ENCODE measurements around the gene ZIC1. TPM values are rescaled to one million over a fixed set of nuclear protein-coding genes. Genes with fewer than 3 reads are reported as not detected.

Gene ZIC1
- total and polyA plus RNA-seq, 2 of the 4 experiments (the other 2 are of a cell fraction) = not detected

DNA sequence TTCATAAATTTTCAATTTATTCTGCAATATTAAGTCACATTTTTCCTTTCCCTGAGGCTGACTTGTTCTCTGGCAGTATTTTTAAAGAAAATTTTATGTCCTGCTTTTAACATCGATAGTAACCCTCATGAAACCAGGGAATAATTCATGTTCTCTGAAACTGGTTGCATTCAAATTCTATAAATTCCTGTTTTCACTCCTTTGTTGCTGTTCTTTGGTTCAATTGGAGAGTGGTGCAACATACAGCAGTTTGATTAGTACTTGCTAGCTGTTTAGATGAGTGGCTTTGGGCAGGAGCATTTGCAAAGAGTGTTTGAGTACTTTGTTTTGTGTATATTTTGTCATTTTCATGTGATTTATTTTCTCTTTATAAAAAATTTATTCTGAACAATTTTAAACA, 19.2 kb downstream of the ZIC1 start:
- H4K20me1 ChIP-seq (ENCODE audit: insufficient read depth, low read length) = no peaks in the 10 kb centered on the region
- peaks cover 20% of the 10 kb centered on the region for H3K27me3 ChIP-seq (ENCODE audit: control insufficient read depth, insufficient read depth, low read length)
- H3K4ac ChIP-seq (ENCODE audit: low read depth, low read length) = no peak overlapping the region
- H2AFZ ChIP-seq (replicated peaks; ENCODE audit: low read length, poor library complexity) = no peak overlapping the region
- no peak overlapping the region for H2AK9ac ChIP-seq (replicated peaks; ENCODE audit: low read depth, low read length, poor library complexity)
- no CpG with 5 or more reads among the region's 1 CpG for WGBS, 2 experiments (ENCODE audit: extremely low coverage in 2 of 2, insufficient read length in 1 of 2)
- no TSS peak for BruUV-seq (replicated peaks)
- H2BK5ac ChIP-seq (ENCODE audit: low read depth, low read length, poor library complexity, severe bottlenecking) = no peak overlapping the region
- H2BK20ac ChIP-seq (ENCODE audit: low read depth, low read length) = no peak overlapping the region
- no peak overlapping the region for H3K4me3 ChIP-seq (ENCODE audit: insufficient read depth, low read depth, low read length)
- in situ Hi-C loops (cut with MboI; ENCODE audit: low sequenced_read_pairs) = no loop called here
- POLR2A ChIA-PET (ENCODE audit: unreplicated experiment) = no interaction called here
- dilution Hi-C loops (cut with HindIII; ENCODE audit: low sequenced_read_pairs, unreplicated experiment) = no loop called here
- H2BK120ac ChIP-seq (ENCODE audit: low read depth, low read length) = no peak overlapping the region
- ATAC-seq (ENCODE audit: low read depth) = no peak
- DNase-seq = no peak
- no peaks in the 10 kb centered on the region for H3K4me1 ChIP-seq (ENCODE audit: control insufficient read depth, insufficient read depth, low read length)
- H2BK15ac ChIP-seq (ENCODE audit: low read depth, low read length) = no peak overlapping the region
- no peak overlapping the region for H3K14ac ChIP-seq (replicated peaks; ENCODE audit: low read depth, low read length)
- no peak overlapping the region for H3K23ac ChIP-seq (ENCODE audit: low read depth, low read length)
- H3K56ac ChIP-seq (ENCODE audit: extremely low read depth, insufficient read depth, low read length) = no peak overlapping the region
- no peaks in the 10 kb centered on the region for H3K9me1 ChIP-seq (ENCODE audit: insufficient read depth, low read length)
- no peaks in the 10 kb centered on the region for H3K36me3 ChIP-seq (ENCODE audit: control insufficient read depth, insufficient read depth, low read length)
- no peak overlapping the region for H3K27ac ChIP-seq (ENCODE audit: insufficient read depth, low read length)
- H3K9ac ChIP-seq (ENCODE audit: low read depth, low read length) = no peak overlapping the region
- H3K9me3 ChIP-seq (ENCODE audit: control insufficient read depth, insufficient read depth, low read length) = peaks cover 5% of the 10 kb centered on the region
- CTCF ChIA-PET = interaction anchor here (0.7 kb wide), 1 partner anchor 8 kb away, joined by 3 read pairs; no protein-coding TSS in a partner anchor
- no peak overlapping the region for H4K8ac ChIP-seq (ENCODE audit: low read depth in 2 of 2, low read length in 2 of 2)
- H2AK5ac ChIP-seq (ENCODE audit: low read depth, low read length) = no peak overlapping the region
- H3K4me2 ChIP-seq (ENCODE audit: low read depth, low read length) = no peak overlapping the region
- no peak overlapping the region for H4K91ac ChIP-seq (ENCODE audit: insufficient read depth, low read depth, low read length)
- H4K5ac ChIP-seq (ENCODE audit: low read depth, low read length) = no peak overlapping the region
- intact Hi-C loops (cut with micrococcal nuclease) = no loop called here
- TF ChIP-seq, protein P1, sequence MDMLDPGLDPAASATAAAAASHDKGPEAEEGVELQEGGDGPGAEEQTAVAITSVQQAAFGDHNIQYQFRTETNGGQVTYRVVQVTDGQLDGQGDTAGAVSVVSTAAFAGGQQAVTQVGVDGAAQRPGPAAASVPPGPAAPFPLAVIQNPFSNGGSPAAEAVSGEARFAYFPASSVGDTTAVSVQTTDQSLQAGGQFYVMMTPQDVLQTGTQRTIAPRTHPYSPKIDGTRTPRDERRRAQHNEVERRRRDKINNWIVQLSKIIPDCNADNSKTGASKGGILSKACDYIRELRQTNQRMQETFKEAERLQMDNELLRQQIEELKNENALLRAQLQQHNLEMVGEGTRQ (IDR thresholded peaks at IDR 0.05; ENCODE audit: low read depth, low read length) = no peak
- TF ChIP-seq BHLHE40 (IDR thresholded peaks at IDR 0.05; ENCODE audit: low read depth, low read length) = no peak
- no peak for TF ChIP-seq RAD21 (IDR thresholded peaks at IDR 0.05; ENCODE audit: low read length)
- no peak for TF ChIP-seq POLR2A (IDR thresholded peaks at IDR 0.05; ENCODE audit: low read depth, low read length)
- no peak for TF ChIP-seq NFE2L2 (IDR thresholded peaks at IDR 0.05; ENCODE audit: low read depth, low read length)
- TF ChIP-seq MXI1 (IDR thresholded peaks at IDR 0.05; ENCODE audit: borderline replicate concordance, low read depth, low read length) = no peak
- TF ChIP-seq RCOR1 (IDR thresholded peaks at IDR 0.05; ENCODE audit: insufficient replicate concordance, low read length) = no peak
- TF ChIP-seq, protein P2, sequence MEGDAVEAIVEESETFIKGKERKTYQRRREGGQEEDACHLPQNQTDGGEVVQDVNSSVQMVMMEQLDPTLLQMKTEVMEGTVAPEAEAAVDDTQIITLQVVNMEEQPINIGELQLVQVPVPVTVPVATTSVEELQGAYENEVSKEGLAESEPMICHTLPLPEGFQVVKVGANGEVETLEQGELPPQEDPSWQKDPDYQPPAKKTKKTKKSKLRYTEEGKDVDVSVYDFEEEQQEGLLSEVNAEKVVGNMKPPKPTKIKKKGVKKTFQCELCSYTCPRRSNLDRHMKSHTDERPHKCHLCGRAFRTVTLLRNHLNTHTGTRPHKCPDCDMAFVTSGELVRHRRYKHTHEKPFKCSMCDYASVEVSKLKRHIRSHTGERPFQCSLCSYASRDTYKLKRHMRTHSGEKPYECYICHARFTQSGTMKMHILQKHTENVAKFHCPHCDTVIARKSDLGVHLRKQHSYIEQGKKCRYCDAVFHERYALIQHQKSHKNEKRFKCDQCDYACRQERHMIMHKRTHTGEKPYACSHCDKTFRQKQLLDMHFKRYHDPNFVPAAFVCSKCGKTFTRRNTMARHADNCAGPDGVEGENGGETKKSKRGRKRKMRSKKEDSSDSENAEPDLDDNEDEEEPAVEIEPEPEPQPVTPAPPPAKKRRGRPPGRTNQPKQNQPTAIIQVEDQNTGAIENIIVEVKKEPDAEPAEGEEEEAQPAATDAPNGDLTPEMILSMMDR (conservative IDR thresholded peaks at IDR 0.05; ENCODE audit: low read depth, low read length) = no peak
- TF ChIP-seq MAFK (IDR thresholded peaks at IDR 0.05; ENCODE audit: low read depth, low read length) = no peak
- no peak for TF ChIP-seq CHD1 (IDR thresholded peaks at IDR 0.05; ENCODE audit: low read depth, low read length)
- no peak for TF ChIP-seq CEBPB (IDR thresholded peaks at IDR 0.05; ENCODE audit: low read depth, low read length)
- TF ChIP-seq, protein P3, sequence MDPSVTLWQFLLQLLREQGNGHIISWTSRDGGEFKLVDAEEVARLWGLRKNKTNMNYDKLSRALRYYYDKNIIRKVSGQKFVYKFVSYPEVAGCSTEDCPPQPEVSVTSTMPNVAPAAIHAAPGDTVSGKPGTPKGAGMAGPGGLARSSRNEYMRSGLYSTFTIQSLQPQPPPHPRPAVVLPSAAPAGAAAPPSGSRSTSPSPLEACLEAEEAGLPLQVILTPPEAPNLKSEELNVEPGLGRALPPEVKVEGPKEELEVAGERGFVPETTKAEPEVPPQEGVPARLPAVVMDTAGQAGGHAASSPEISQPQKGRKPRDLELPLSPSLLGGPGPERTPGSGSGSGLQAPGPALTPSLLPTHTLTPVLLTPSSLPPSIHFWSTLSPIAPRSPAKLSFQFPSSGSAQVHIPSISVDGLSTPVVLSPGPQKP (IDR thresholded peaks at IDR 0.05; ENCODE audit: borderline replicate concordance, low read depth, low read length) = no peak
- TF ChIP-seq RFX5 (IDR thresholded peaks at IDR 0.05; ENCODE audit: low read depth, low read length) = no peak
- TF ChIP-seq FOS (IDR thresholded peaks at IDR 0.05; ENCODE audit: low read depth, low read length) = no peak
- TF ChIP-seq SMC3 (IDR thresholded peaks at IDR 0.05; ENCODE audit: low read depth, low read length) = no peak
- no peak for TF ChIP-seq MAZ (IDR thresholded peaks at IDR 0.05; ENCODE audit: borderline replicate concordance, low read depth, low read length)
- H3K18ac ChIP-seq (ENCODE audit: low read depth, low read length) = no peak overlapping the region
- H3K79me1 ChIP-seq (ENCODE audit: low read depth in 1 of 2, low read length in 2 of 2) = no peaks in the 10 kb centered on the region

All from IMR-90 (cell line).